ENCODE data around the gene ATP2C2.
"Not testable (repeated sequence)": the region's sequence is repeated elsewhere in the genome, so short reads cannot be mapped to it uniquely, and the experiment has no call there.

GRCh38 chr16:84343800-84344199 lies 24.5 kb upstream of the ATP2C2 start:
- not testable (repeated sequence) for TF ChIP-seq USF2 (CRISPR knock-in tag; IDR thresholded peaks at IDR 0.05); HEY1 (CRISPR knock-in tag; IDR thresholded peaks at IDR 0.05; ENCODE audit: borderline replicate concordance); HNRNPUL1 (IDR thresholded peaks at IDR 0.05; ENCODE audit: low read length); NFATC3 (IDR thresholded peaks at IDR 0.05); ZNF512 (tag; IDR thresholded peaks at IDR 0.05); CTCF (IDR thresholded peaks at IDR 0.05 in 2 of 3, conservative IDR thresholded peaks at IDR 0.05 in 1 of 3; ENCODE audit: insufficient read depth in 2 of 3, low read depth in 1 of 3, low read length in 3 of 3); POLR2AphosphoS2 (IDR thresholded peaks at IDR 0.05; ENCODE audit: low read length); FOXM1 (IDR thresholded peaks at IDR 0.05; ENCODE audit: low read depth); FOXM1 (CRISPR knock-in tag; IDR thresholded peaks at IDR 0.05; ENCODE audit: low read depth); TBP (optimal IDR thresholded peaks at IDR 0.05; ENCODE audit: low read depth, low read length); CBFB (CRISPR knock-in tag; IDR thresholded peaks at IDR 0.05); ZNF3 (CRISPR knock-in tag; IDR thresholded peaks at IDR 0.05)

Measured in K562 (cell line).